GM19438 (cell line): ENCODE results near the gene PNMA3.
"Not testable (repeated sequence)": the region's sequence is repeated elsewhere in the genome, so short reads cannot be mapped to it uniquely, and the experiment has no call there.

ENCODE experiments used
- ATAC-seq: cut with Tn5 transposase; IDR thresholded peaks from one replicate; pipeline ENCODE4 v1.9.1; 2021; ENCODE audit warnings: low read depth; ENCODE audit not compliant: unreplicated experiment

The PNMA3 gene

GRCh38 chrX:153073331-153073730 lies 17.1 kb downstream of the PNMA3 start:
- not testable (repeated sequence) for ATAC-seq

DNA sequence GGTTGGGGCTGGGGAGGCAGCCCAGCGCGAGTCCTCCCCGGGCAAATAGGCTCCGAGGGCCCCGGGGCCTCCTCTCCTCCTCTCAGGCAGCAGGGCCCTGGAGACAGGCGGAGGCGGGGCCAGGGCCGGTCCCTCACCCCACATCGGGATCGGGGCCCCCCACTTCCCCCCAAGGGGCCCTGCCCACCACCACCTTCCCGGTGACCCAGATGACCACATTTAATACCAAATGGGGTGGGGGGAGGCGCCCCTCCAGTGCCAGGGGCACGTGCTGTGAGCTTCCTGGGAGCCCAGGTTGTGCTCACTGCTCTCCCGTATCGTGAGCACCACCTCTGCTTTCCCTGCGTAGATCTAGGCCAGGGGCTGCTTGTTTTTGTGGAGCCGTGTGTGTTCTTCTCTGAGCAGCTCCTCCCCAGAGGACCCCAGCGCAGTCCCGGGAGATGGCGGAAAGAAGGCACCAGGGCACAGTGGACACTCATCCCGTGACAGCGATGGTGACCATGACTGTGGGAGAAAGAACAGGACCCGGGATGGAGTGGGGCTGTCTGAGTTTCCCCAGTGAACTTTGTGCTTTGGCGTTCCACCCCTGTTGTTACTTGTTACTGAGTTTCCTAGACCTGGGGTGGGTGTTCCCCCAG lies 18.1 kb downstream of the PNMA3 start:
- ATAC-seq, result no peak

DNA sequence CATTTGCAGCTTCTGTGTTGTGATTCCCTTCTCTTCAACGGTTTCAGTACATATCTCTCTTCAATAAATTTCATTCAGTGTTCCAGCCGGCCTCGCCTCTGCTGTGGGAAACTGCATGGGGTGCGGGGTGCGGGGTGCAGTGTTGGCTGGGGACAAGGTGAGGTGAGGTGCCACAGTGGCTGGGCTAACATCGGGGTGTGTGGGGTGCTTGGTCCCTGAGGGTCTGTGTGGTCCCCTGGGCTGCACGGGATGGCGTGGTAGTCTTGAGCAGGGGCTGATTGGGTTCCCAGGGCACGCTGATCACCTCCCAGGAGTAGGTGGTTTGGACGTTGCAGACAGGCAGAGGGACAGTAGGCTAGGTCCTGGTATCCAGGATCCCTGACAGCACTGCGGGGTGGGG lies 18.7 kb downstream of the PNMA3 start:
- ATAC-seq, result no peak

- ATAC-seq, result no peak
Measured at GRCh38 chrX:153075366-153075765, 19.1 kb downstream of the PNMA3 start.

DNA sequence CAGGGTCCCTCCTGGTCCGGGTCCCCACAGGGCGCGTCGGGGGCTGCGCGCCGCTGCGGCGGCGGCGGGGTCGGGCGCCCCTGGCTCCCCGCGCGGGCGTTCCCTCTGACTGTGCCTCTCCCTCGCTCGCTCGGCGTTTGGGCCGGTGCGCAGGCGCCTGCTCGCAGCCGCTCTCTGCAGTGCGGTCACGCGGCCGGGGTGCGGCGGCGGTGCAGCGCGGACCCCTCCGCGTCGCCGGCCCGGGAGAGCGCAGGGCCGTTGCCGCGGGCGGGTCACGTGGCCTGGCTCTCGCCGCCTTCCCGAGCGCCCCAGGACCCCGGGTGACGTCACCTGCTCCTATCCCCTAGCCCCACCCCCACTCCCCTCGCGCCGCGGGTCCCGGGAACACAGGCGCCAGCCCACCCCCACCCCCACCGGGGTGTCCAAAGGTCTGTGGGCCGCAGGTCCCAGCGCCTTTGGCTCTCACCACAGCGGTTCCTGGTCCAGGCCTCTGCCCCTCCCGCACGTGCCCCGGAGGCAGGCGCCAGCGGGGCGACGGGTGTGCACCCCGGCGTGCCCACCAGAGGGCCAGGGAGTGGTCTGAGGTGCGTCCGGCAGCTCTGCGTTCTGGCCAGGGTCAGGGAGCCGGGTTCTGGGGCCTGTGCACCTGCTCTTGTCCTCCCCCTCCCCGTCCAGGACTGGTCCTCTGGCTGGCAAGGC lies 21.3 kb downstream of the PNMA3 start:
- not testable (repeated sequence) for ATAC-seq

GRCh38 chrX:153083238-153083923 lies 27.1 kb downstream of the PNMA3 start:
- ATAC-seq, result not testable (repeated sequence)

- ATAC-seq, result no peak
Measured at GRCh38 chrX:153102418-153102817, 46.1 kb downstream of the PNMA3 start.

GRCh38 chrX:153104959-153105358 lies 48.7 kb downstream of the PNMA3 start:
- ATAC-seq, result not testable (repeated sequence)

GRCh38 chrX:153106092-153106801 lies 50.0 kb downstream of the PNMA3 start:
- not testable (repeated sequence) for ATAC-seq
